OCI-LY1 (cell line): ENCODE measurements around the gene CAPG.
"Not testable (repeated sequence)": the region's sequence is repeated elsewhere in the genome, so short reads cannot be mapped to it uniquely, and the experiment has no call there.

Experiments
- H2AFZ ChIP-seq: fragments of 200-600 bp; sonication (generic), shearing (Covaris generic); 2 replicates; pipeline ENCODE4 v1.6.0; 2014; ENCODE audit warnings: antibody characterized with exemption, mild to moderate bottlenecking, low read length
- H3F3A ChIP-seq: fragments of 200-600 bp; sonication (generic), shearing (Covaris generic); 2 replicates; pipeline ENCODE4 v1.6.0; 2014; ENCODE audit warnings: mild to moderate bottlenecking, antibody characterized with exemption, low read length, moderate library complexity; ENCODE audit not compliant: insufficient read depth
- H3K27ac ChIP-seq: fragments of 200-600 bp; sonication (generic); 2 replicates; pipeline ENCODE4 v1.5.1; 2014; ENCODE audit warnings: low read length, mixed run types, mild to moderate bottlenecking, low read depth; ENCODE audit not compliant: poor library complexity, severe bottlenecking
- H3K27me3 ChIP-seq: fragments of 200-600 bp; sonication (generic); 2 replicates; pipeline ENCODE4 v1.6.0; 2014; ENCODE audit warnings: antibody characterized with exemption, mild to moderate bottlenecking, low read length, moderate library complexity; ENCODE audit not compliant: insufficient read depth
- H3K36me3 ChIP-seq: fragments of 200-600 bp; sonication (generic); 2 replicates; pipeline ENCODE4 v1.6.1; 2014; ENCODE audit warnings: mild to moderate bottlenecking, antibody characterized with exemption, low read length, moderate library complexity, mixed read lengths; ENCODE audit not compliant: insufficient read depth
- H3K4me1 ChIP-seq: fragments of 200-600 bp; sonication (generic); 2 replicates; pipeline ENCODE4 v1.5.1; 2014; ENCODE audit warnings: mild to moderate bottlenecking, low read length, moderate library complexity; ENCODE audit not compliant: insufficient read depth, severe bottlenecking
- H3K4me2 ChIP-seq: fragments of 200-600 bp; sonication (generic), shearing (Covaris generic); 2 replicates; pipeline ENCODE4 v1.6.1; 2014; ENCODE audit warnings: low read length
- H3K4me3 ChIP-seq: fragments of 200-600 bp; sonication (generic); 2 replicates; pipeline ENCODE4 v1.5.1; 2014; ENCODE audit warnings: low read length, low read depth, mild to moderate bottlenecking, mixed read lengths; ENCODE audit not compliant: poor library complexity, severe bottlenecking
- H3K79me2 ChIP-seq: fragments of 200-600 bp; shearing (Covaris generic); 2 replicates; pipeline ENCODE4 v1.6.1; 2016; ENCODE audit warnings: mixed run types, low read length, mixed read lengths; ENCODE audit not compliant: insufficient read depth
- H3K9ac ChIP-seq: fragments of 200-600 bp; sonication (generic), shearing (Covaris generic); 2 replicates; pipeline ENCODE4 v1.6.1; 2014; ENCODE audit warnings: mild to moderate bottlenecking, low read length, mixed read lengths
- H3K9me2 ChIP-seq: fragments of 200-600 bp; sonication (generic), shearing (Covaris generic); 2 replicates; pipeline ENCODE4 v1.6.1; 2014; ENCODE audit warnings: low read depth, mild to moderate bottlenecking, low read length, mixed read lengths
- H3K9me3 ChIP-seq: fragments of 200-600 bp; shearing (Covaris generic); 2 replicates; pipeline ENCODE4 v1.6.1; 2014; ENCODE audit warnings: low read length, mixed read lengths
- H4K20me1 ChIP-seq: fragments of 200-600 bp; sonication (generic), shearing (Covaris generic); 2 replicates; pipeline ENCODE4 v1.6.0; 2016; ENCODE audit warnings: mild to moderate bottlenecking, low read length; ENCODE audit not compliant: insufficient read depth
- CTCF ChIP-seq: fragments of 200-600 bp; sonication (generic), shearing (Covaris generic); IDR thresholded peaks from 2 replicates; pipeline ENCODE4 v1.5.1; 2017; ENCODE audit warnings: mild to moderate bottlenecking, antibody characterized with exemption, low read length, moderate library complexity, mixed read lengths
- EZH2 ChIP-seq: fragments of 200-600 bp; sonication (generic), shearing (Covaris generic); IDR thresholded peaks from 2 replicates; pipeline ENCODE4 v1.8.0; 2017; ENCODE audit warnings: borderline replicate concordance, mixed run types, mild to moderate bottlenecking, antibody characterized with exemption, low read length, moderate library complexity, mixed read lengths

Gene CAPG

GRCh38 chr2:85440729-85441128 is 30.6 kb upstream of the CAPG start:
- Histone ChIP-seq H3K27me3 (no peaks in the 10 kb centered on the region), H3K4me2 (no peak overlapping the region), H3K36me3 (no peaks in the 10 kb centered on the region), H4K20me1 (no peaks in the 10 kb centered on the region), H3K4me1 (peaks cover 19% of the 10 kb centered on the region), H3K9me3 (no peaks in the 10 kb centered on the region), H3K27ac (no peak overlapping the region), H3K9ac (no peak overlapping the region), H2AFZ (no peak overlapping the region), H3F3A (no peaks in the 10 kb centered on the region), H3K4me3 (no peak overlapping the region), H3K79me2 (no peaks in the 10 kb centered on the region), H3K9me2 (no peaks in the 10 kb centered on the region)
- TF ChIP-seq CTCF = no peak

- H3K9me2 ChIP-seq = no peaks in the 10 kb centered on the region
- no peaks in the 10 kb centered on the region for H3F3A ChIP-seq
- H3K36me3 ChIP-seq = no peaks in the 10 kb centered on the region
- no peaks in the 10 kb centered on the region for H4K20me1 ChIP-seq
- no peaks in the 10 kb centered on the region for H3K79me2 ChIP-seq
- H3K4me3 ChIP-seq = no peak overlapping the region
- H3K27ac ChIP-seq = no peak overlapping the region
- no peaks in the 10 kb centered on the region for H3K27me3 ChIP-seq
- H3K4me2 ChIP-seq = no peak overlapping the region
- H3K9me3 ChIP-seq = no peaks in the 10 kb centered on the region
- H2AFZ ChIP-seq = no peak overlapping the region
- H3K4me1 ChIP-seq = peaks cover 19% of the 10 kb centered on the region
- H3K9ac ChIP-seq = no peak overlapping the region
- no peak for TF ChIP-seq CTCF
- TF ChIP-seq EZH2 = no peak
These were observed 29.8 kb upstream of the CAPG start for GRCh38 chr2:85439986-85440385.

- not testable (repeated sequence) for H3K27ac ChIP-seq, H4K20me1 ChIP-seq, H3K9me2 ChIP-seq, H3K4me2 ChIP-seq, H3K9ac ChIP-seq, H3K36me3 ChIP-seq, H2AFZ ChIP-seq, H3F3A ChIP-seq, H3K9me3 ChIP-seq, H3K79me2 ChIP-seq, H3K4me3 ChIP-seq, H3K27me3 ChIP-seq
- peaks cover 19% of the 10 kb centered on the region for H3K4me1 ChIP-seq
These were observed 29.4 kb upstream of the CAPG start for GRCh38 chr2:85439569-85439968.

GRCh38 chr2:85439025-85439472 is 28.9 kb upstream of the CAPG start:
- H3K9me3 ChIP-seq = no peaks in the 10 kb centered on the region
- H3K4me1 ChIP-seq = peaks cover 19% of the 10 kb centered on the region
- H3K27me3 ChIP-seq = no peaks in the 10 kb centered on the region
- no peak overlapping the region for H3K27ac ChIP-seq
- no peaks in the 10 kb centered on the region for H3K9me2 ChIP-seq
- H3F3A ChIP-seq = no peaks in the 10 kb centered on the region
- H3K4me2 ChIP-seq = no peak overlapping the region
- H3K36me3 ChIP-seq = no peaks in the 10 kb centered on the region
- H4K20me1 ChIP-seq = no peaks in the 10 kb centered on the region
- no peak overlapping the region for H3K4me3 ChIP-seq
- H2AFZ ChIP-seq = no peak overlapping the region
- no peak for TF ChIP-seq EZH2
- no peak for TF ChIP-seq CTCF
- H3K79me2 ChIP-seq = no peaks in the 10 kb centered on the region
- H3K9ac ChIP-seq = no peak overlapping the region
